Stromal cell of bone marrow (primary cell): ENCODE results near the gene ARHGAP40.
A peak's percentile ranks its signal among the peaks of the same experiment; 100 is the strongest.

Experiments used
- DNase-seq: peaks from one replicate; pipeline ENCODE4 v3.0.0-alpha.2; 2012; ENCODE audit warnings: low read depth

Gene ARHGAP40

DNA sequence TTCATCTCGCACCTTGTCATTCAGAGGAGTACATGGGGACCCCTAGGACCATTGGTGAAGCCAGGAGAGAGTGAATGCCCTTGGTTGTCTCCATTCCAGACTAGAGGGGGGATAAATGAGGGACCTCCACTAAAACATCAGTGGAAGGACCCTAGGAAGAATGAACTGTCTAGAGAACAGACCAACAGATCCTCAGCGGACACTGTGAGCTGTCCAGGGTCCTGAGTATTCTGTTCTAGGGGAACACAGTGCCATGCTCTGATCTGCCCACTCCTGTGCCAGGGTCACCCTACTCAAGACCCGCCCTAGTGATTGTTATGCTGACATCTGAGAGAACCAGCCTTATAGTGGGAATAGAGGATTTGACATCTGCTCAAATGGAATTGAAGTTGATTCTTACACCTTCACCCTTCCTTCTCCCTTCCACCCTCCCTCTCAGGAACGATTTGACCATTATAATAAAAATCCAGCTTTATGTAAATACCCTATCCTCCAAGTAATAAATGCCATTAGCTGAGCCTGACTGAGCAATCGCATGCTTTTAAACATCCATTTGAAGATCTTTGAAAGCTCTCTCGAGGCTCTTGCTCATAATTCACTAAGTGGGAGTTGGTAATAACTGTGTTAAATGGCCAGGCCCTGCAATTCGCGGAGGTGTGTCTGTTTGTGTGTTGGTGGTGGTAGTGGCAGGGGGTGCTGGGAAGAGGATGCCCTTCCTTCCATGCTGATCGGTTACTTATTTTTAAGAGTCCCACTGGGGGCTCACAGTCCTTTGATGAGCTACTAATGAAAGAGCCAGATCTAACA is 79.1 kb downstream of the ARHGAP40 start:
- peak; percentile 13 for DNase-seq

- DNase-seq = no peak
Observed at GRCh38 chr20:38685271-38685670, 83.7 kb downstream of the ARHGAP40 start.

DNA sequence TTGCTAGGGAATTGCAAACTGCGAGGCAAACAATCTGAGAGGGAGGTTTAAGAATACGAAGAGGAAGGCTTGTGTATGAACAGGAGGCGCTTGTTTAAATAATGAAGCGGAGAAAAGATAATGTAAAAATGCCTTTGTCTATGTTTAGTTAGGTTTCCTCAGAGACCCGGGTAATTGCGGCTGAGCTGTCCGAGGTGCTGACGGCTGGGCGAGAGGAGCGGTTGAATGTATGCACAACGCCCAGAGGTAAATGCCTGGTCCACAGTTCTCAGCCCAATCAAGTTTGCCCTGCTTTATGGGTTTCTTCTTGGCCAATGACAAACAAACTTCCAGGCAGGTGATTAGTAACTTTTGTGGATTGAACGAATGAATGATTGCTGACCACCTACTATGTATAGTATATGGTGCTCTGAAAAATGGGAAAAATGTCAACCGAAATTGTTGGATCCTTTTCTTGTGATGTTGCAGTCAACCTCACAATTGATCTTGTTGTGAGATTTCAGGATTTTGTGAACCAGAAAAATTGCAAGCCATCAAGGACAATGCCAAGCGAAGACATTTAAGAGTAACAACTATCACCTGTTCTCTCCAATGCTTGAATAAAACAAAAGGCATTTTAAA is 84.4 kb downstream of the ARHGAP40 start:
- DNase-seq = peak; percentile 11

DNA sequence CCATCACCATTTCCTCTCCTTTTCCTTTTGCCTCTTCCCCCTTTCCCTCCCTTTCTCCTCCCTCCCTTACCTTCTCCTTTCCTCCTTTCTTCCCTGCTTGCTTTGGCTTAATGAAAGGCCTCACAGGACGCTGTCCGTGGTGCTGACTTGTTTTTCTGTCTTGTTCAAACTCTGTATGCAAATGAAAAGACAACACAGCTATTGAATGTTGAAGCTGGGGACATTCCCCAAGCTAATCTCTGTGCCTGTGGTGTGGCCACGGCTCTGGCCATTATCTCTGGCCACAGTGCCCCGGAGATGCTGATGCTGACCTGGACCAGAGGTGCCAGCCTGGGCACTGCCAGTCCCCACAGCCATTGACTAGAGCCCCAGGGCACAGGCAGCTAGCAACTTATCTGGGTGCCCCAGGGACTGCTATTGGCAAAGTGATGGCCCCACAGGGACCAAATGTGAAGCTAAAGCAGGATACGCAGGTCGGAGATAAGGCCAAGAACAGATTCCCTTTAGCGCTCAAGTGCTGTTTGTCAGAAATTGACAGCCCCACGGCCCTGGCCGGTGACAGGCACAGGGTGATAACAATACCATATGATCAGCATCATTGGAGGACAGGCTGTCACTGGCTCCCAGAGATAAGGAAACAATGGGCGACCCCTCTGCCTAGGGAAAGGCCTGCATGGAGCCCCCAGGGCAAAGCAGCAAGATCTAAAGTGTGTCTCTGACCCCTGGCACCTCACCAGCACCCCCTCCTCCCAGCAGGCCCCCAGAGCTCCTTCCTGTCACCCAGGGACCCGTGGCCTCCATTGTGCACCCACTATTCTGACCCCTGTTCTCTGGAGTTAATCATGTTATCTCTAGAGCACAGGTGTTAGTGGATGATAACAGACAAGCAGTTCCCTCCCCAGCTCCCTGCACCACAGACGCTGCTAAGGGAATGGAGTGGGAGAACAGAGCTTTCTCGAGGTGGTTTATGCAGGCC is 91.1 kb downstream of the ARHGAP40 start:
- DNase-seq = peak; percentile 43

- DNase-seq = no peak
Observed at GRCh38 chr20:38697306-38697705, 95.7 kb downstream of the ARHGAP40 start.

- no peak for DNase-seq
Observed at GRCh38 chr20:38698541-38698940, 96.9 kb downstream of the ARHGAP40 start.

GRCh38 chr20:38700141-38700540 is 98.5 kb downstream of the ARHGAP40 start:
- DNase-seq = no peak
